Natural killer cell (primary cell): ENCODE results near the gene NOP9. TPM values are rescaled to one million over a fixed set of nuclear protein-coding genes. Genes with fewer than 3 reads are reported as not detected.

Experiments
- ATAC-seq, 3 donors: fragments of 150-1000 bp in 2 of 3; fragments of 200-7000 bp in 1 of 3; cut with Tn5 transposase; 1 replicate in 1 of 3; 2 replicates in 2 of 3; pipeline ENCODE4 v1.10.0; 2021; ENCODE audit warnings: mild to moderate bottlenecking in 2 of 3, moderate library complexity in 2 of 3
- DNase-seq, 2 donors: peaks; one replicate each; pipeline versions ENCODE4 v3.0.0 to v3.0.0-alpha.2; 2013 to 2021; ENCODE audit warnings: mixed read lengths in 1 of 2
- H3K27ac ChIP-seq: one replicate; pipeline ENCODE4 v1.5.1; 2013; ENCODE audit warnings: mild to moderate bottlenecking, low read length
- H3K27me3 ChIP-seq: one replicate; pipeline ENCODE4 v1.6.1; 2013; ENCODE audit warnings: low read length; ENCODE audit not compliant: control insufficient read depth, insufficient read depth
- H3K36me3 ChIP-seq: one replicate; pipeline ENCODE4 v1.6.1; 2013; ENCODE audit warnings: low read length; ENCODE audit not compliant: control insufficient read depth, insufficient read depth
- H3K4me1 ChIP-seq: one replicate; pipeline ENCODE4 v1.6.1; 2013; ENCODE audit warnings: low read length; ENCODE audit not compliant: control insufficient read depth, insufficient read depth
- H3K4me3 ChIP-seq: one replicate; pipeline ENCODE4 v1.5.1; 2013; ENCODE audit warnings: low read length
- H3K9me3 ChIP-seq: one replicate; pipeline ENCODE4 v1.6.1; 2013; ENCODE audit warnings: low read length; ENCODE audit not compliant: control insufficient read depth, insufficient read depth
- H3K27ac Mint-ChIP-seq, 2 donors: one replicate each; pipeline ENCODE4 v1.8.0; 2022; ENCODE audit warnings: mild to moderate bottlenecking in 2 of 2, mixed read lengths in 2 of 2, moderate library complexity in 1 of 2
- H3K27me3 Mint-ChIP-seq, 2 donors: one replicate each; pipeline ENCODE4 v1.8.0; 2022; ENCODE audit warnings: low read depth in 2 of 2, mixed read lengths in 2 of 2
- H3K36me3 Mint-ChIP-seq: one replicate; pipeline ENCODE4 v1.8.0; 2022; ENCODE audit warnings: mixed read lengths
- H3K4me1 Mint-ChIP-seq, 2 donors: one replicate each; pipeline ENCODE4 v1.8.0; 2022; ENCODE audit warnings: mixed read lengths in 2 of 2
- H3K4me3 Mint-ChIP-seq: one replicate; pipeline ENCODE4 v1.8.0; 2022; ENCODE audit warnings: mild to moderate bottlenecking, moderate library complexity, mixed read lengths
- H3K9me3 Mint-ChIP-seq, 2 donors: one replicate each; pipeline ENCODE4 v1.8.0; 2022; ENCODE audit warnings: mixed read lengths in 2 of 2
- WGBS: methylation state at CpG from one replicate; pipeline ENCODE4 v1.1.7; 2013; ENCODE audit warnings: missing lambda C conversion rate; ENCODE audit not compliant: insufficient coverage; 5-methylcytosine and 5-hydroxymethylcytosine counted together
- intact Hi-C: fragments of 100-400 bp; cut with micrococcal nuclease; formaldehyde crosslinking; loops from one replicate; pipeline ENCODE4 v1.14.2; 2022
- total RNA-seq, 4 donors: library from RNA; stranded (reverse); fragments of 120-200 nt in 1 of 4; gene quantifications; one replicate each; pipeline versions ENCODE4 v1.2.3 to v1.2.4, GENCODE V29; 2013 to 2022
- TF ChIP-seq, protein P1 (sequence below): fragments of 200-600 bp; IDR thresholded peaks from one replicate; pipeline ENCODE4 v1.8.0; 2022; ENCODE audit warnings: antibody characterized with exemption

Gene NOP9
- total RNA-seq, 3 donors from 2014 or later (not counting 1 experiment from before 2014, with no cell fraction given), result 34.9 to 47.8 (median 39.2) TPM

DNA sequence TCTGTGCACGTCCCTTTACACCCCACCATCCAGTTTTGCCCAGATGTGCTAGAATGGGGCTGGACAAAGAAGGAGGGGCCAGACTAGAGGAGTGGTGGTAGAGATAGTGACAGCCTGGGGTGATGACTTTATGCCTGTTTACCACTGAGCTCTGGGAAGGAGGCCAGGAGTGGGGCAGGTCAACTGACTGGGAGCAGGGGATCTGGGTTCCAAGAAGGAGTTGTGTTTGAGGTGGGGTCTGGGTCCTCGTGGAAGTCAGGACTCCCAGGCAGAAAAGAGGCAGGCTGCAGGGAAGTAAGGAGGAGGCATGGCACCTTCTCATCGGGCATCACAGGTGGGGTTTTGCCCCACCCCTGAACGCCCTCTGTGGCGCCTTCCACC, 10.6 kb downstream of the NOP9 start:
- H3K36me3 ChIP-seq, result peaks cover 27% of the 10 kb centered on the region
- DNase-seq (no peak), ATAC-seq (no peak)
- WGBS, result 4% methylated on average over 4 of the region's 5 CpGs
- TF ChIP-seq, protein P1, sequence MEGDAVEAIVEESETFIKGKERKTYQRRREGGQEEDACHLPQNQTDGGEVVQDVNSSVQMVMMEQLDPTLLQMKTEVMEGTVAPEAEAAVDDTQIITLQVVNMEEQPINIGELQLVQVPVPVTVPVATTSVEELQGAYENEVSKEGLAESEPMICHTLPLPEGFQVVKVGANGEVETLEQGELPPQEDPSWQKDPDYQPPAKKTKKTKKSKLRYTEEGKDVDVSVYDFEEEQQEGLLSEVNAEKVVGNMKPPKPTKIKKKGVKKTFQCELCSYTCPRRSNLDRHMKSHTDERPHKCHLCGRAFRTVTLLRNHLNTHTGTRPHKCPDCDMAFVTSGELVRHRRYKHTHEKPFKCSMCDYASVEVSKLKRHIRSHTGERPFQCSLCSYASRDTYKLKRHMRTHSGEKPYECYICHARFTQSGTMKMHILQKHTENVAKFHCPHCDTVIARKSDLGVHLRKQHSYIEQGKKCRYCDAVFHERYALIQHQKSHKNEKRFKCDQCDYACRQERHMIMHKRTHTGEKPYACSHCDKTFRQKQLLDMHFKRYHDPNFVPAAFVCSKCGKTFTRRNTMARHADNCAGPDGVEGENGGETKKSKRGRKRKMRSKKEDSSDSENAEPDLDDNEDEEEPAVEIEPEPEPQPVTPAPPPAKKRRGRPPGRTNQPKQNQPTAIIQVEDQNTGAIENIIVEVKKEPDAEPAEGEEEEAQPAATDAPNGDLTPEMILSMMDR, result no peak
- Mint-ChIP-seq H3K27me3 (no peaks in the 10 kb centered on the region), H3K4me1 (peaks cover 64 to 85% of the 10 kb centered on the region in 2 donors), H3K27ac (peak overlapping the region; percentile 94 to 96), H3K36me3 (peaks cover 3% of the 10 kb centered on the region), H3K9me3 (no peaks in the 10 kb centered on the region), H3K4me3 (peak overlapping the region; percentile 88)
- peak overlapping the region; percentile 30 for H3K4me3 ChIP-seq
- no peaks in the 10 kb centered on the region for H3K9me3 ChIP-seq
- no peaks in the 10 kb centered on the region for H3K27me3 ChIP-seq
- H3K4me1 ChIP-seq, result peaks cover 71% of the 10 kb centered on the region
- H3K27ac ChIP-seq, result peak overlapping the region; percentile 54
- intact Hi-C loops, result loop anchor here (1.0 to 5.0 kb wide), 3 partner anchors 10 to 93 kb away; partner anchors contain the start of genes MDP1 and TINF2

DNA sequence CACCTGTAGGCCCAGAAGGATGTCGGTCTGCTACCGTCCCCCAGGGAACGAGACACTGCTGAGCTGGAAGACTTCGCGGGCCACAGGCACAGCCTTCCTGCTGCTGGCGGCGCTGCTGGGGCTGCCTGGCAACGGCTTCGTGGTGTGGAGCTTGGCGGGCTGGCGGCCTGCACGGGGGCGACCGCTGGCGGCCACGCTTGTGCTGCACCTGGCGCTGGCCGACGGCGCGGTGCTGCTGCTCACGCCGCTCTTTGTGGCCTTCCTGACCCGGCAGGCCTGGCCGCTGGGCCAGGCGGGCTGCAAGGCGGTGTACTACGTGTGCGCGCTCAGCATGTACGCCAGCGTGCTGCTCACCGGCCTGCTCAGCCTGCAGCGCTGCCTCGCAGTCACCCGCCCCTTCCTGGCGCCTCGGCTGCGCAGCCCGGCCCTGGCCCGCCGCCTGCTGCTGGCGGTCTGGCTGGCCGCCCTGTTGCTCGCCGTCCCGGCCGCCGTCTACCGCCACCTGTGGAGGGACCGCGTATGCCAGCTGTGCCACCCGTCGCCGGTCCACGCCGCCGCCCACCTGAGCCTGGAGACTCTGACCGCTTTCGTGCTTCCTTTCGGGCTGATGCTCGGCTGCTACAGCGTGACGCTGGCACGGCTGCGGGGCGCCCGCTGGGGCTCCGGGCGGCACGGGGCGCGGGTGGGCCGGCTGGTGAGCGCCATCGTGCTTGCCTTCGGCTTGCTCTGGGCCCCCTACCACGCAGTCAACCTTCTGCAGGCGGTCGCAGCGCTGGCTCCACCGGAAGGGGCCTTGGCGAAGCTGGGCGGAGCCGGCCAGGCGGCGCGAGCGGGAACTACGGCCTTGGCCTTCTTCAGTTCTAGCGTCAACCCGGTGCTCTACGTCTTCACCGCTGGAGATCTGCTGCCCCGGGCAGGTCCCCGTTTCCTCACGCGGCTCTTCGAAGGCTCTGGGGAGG, 11.3 kb downstream of the NOP9 start, which contains the start of gene LTB4R:
LTB4R (plus strand) TSS at position 857 of the 959 bp plus-strand sequence. CDS start 4,150 bp downstream, outside the sequence.
- Mint-ChIP-seq H3K36me3 (no peaks in the 10 kb centered on the region), H3K27ac (peak within 1 kb of the TSS; percentile 94 to 96), H3K27me3 (no peaks in the 10 kb centered on the region), H3K4me3 (peak within 1 kb of the TSS; percentile 88), H3K4me1 (peaks cover 71 to 92% of the 10 kb centered on the region in 2 donors), H3K9me3 (no peaks in the 10 kb centered on the region)
- H3K4me1 ChIP-seq, result peaks cover 77% of the 10 kb centered on the region
- peak within 1 kb of the TSS; percentile 84 for H3K27ac ChIP-seq
- H3K36me3 ChIP-seq, result peaks cover 20% of the 10 kb centered on the region
- intact Hi-C loops, result loop anchor here (1.0 to 5.0 kb wide), 5 partner anchors 11 to 94 kb away; partner anchors contain the start of genes MDP1, RABGGTA and TINF2
- ATAC-seq, result peak; percentile 75 to 87 (median 81)
- no peaks in the 10 kb centered on the region for H3K9me3 ChIP-seq
- 10% methylated on average over 99 of the region's 99 CpGs for WGBS
- peak; percentile 69 to 87 for DNase-seq
- peak within 1 kb of the TSS; percentile 45 for H3K4me3 ChIP-seq
- no peaks in the 10 kb centered on the region for H3K27me3 ChIP-seq
- TF ChIP-seq, protein P1, result peak; percentile 37

DNA sequence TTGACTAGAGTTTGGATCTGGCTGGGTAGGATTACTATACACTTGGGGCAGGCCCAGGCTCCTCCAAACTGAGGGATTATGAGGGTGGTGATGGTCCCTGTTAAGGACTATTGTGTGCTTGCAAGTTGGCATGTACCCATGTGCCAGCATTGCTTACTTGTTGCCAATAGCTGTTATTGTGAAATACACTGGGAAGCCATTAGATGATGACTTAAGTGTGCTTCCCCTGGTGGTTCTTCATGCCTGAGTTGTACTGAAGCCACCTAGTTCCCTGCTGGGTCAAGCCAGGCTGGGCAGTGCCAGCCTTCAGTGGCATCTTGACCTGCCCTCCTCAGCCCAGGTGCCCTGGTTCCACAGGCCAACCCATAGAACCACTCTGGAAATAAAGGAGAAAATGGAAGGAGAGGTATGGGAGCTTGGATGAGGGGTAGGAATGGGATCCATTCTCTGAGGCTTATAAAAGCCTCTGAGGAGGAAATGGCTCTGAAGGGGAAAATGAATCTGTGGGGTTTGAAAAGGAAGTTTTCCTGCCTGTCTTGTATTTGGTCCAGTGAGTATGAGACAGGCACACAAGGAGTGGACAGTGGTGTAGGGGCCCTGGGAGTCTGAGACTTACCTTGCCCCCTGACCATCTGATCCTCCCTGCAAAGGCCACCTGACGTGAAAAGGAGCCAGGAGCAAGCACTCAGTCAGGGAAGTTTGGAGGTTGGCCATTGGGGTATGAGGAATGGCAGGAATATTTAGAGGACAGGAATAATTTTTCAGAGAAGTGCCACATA, 12.4 kb downstream of the NOP9 start:
- DNase-seq, result peak in 1 of 2 donors; percentile 60
- Histone ChIP-seq H3K9me3 (no peaks in the 10 kb centered on the region), H3K27ac (peak overlapping the region; percentile 84), H3K4me1 (peaks cover 78% of the 10 kb centered on the region), H3K36me3 (peaks cover 9% of the 10 kb centered on the region), H3K4me3 (peak overlapping the region; percentile 45), H3K27me3 (no peaks in the 10 kb centered on the region)
- ATAC-seq, result peak in 2 of 3 donors; percentile 16 to 34
- H3K27ac Mint-ChIP-seq, result peak overlapping the region; percentile 94 to 96
- H3K4me3 Mint-ChIP-seq, result peak overlapping the region; percentile 88
- H3K27me3 Mint-ChIP-seq, result no peaks in the 10 kb centered on the region
- H3K9me3 Mint-ChIP-seq, result no peaks in the 10 kb centered on the region
- TF ChIP-seq, protein P1, result no peak
- 92% methylated on average over 1 of the region's 1 CpG for WGBS
- no peaks in the 10 kb centered on the region for H3K36me3 Mint-ChIP-seq
- intact Hi-C loops, result loop anchor here (1.0 to 5.0 kb wide), 4 partner anchors 20 to 95 kb away; partner anchors contain the start of genes MDP1, RABGGTA and TINF2
- peaks cover 72 to 87% of the 10 kb centered on the region in 2 donors for H3K4me1 Mint-ChIP-seq
